ENCODE measurements around the gene FSTL4.

Gene FSTL4

GRCh38 chr5:133612249-133612860, at the start of gene FSTL4:
Gene FSTL4 (minus strand): TSS chr5:133612541.
- ATAC-seq: peak; percentile 45
- peak; percentile 46 for DNase-seq

- DNase-seq: no peak
- no peak for ATAC-seq
Observed at GRCh38 chr5:133661389-133661788, 49.0 kb upstream of the FSTL4 start.

GRCh38 chr5:133658327-133658726, 46.0 kb upstream of the FSTL4 start:
- DNase-seq (no peak), ATAC-seq (no peak)

GRCh38 chr5:133657036-133657435, 44.7 kb upstream of the FSTL4 start:
- no peak for ATAC-seq

GRCh38 chr5:133655966-133656365, 43.6 kb upstream of the FSTL4 start:
- ATAC-seq (no peak), DNase-seq (no peak)

More at GRCh38 chr5:133657036-133657435, 44.7 kb upstream of the FSTL4 start:
- no peak for DNase-seq

GRCh38 chr5:133653760-133654049, 41.4 kb upstream of the FSTL4 start:
- no peak for DNase-seq
- no peak for ATAC-seq

GRCh38 chr5:133652951-133653759, 40.8 kb upstream of the FSTL4 start:
- DNase-seq: no peak
- ATAC-seq: no peak

GRCh38 chr5:133644000-133644865, 31.9 kb upstream of the FSTL4 start:
- ATAC-seq: no peak
- no peak for DNase-seq

GRCh38 chr5:133643365-133643764, 31.0 kb upstream of the FSTL4 start:
- no peak for DNase-seq
- ATAC-seq: no peak

- DNase-seq: no peak
- no peak for ATAC-seq
Observed at GRCh38 chr5:133642153-133642722, 29.9 kb upstream of the FSTL4 start.

- no peak for DNase-seq
Observed at GRCh38 chr5:133641683-133642082, 29.3 kb upstream of the FSTL4 start.

GRCh38 chr5:133639850-133640528, 27.6 kb upstream of the FSTL4 start:
- ATAC-seq (no peak), DNase-seq (no peak)

More at GRCh38 chr5:133641683-133642082, 29.3 kb upstream of the FSTL4 start:
- no peak for ATAC-seq

- ATAC-seq (no peak), DNase-seq (no peak)
Observed at GRCh38 chr5:133638436-133638835, 26.1 kb upstream of the FSTL4 start.

- no peak for DNase-seq
- ATAC-seq: no peak
Observed at GRCh38 chr5:133637206-133637605, 24.9 kb upstream of the FSTL4 start.

- ATAC-seq (peak; percentile 52), DNase-seq (no peak)
Observed at GRCh38 chr5:133635051-133635450, 22.7 kb upstream of the FSTL4 start.

- no peak for DNase-seq
- ATAC-seq: peak; percentile 97
Observed at GRCh38 chr5:133627180-133627579, 14.8 kb upstream of the FSTL4 start.

GRCh38 chr5:133624316-133624715, 12.0 kb upstream of the FSTL4 start:
- DNase-seq (no peak), ATAC-seq (no peak)

GRCh38 chr5:133618141-133618540, 5.8 kb upstream of the FSTL4 start:
- no peak for ATAC-seq
- DNase-seq: no peak

GRCh38 chr5:133613743-133614142, 1.4 kb upstream of the FSTL4 start:
- ATAC-seq (no peak), DNase-seq (no peak)

- ATAC-seq (no peak), DNase-seq (no peak)
Observed at GRCh38 chr5:133613184-133613583, 843 bp upstream of the FSTL4 start.

GRCh38 chr5:133611357-133612248, 738 bp downstream of the FSTL4 start:
- DNase-seq (no peak), ATAC-seq (peak; percentile 12)

Data from stimulated activated naive CD8-positive, alpha-beta T cell treated with anti-CD3 and anti-CD28 coated beads, Interleukin-15, Interleukin-2, amounts not matched to agents 100 U/mL and 50 U/mL, for 24 hours (primary cell).